ENCODE data around the gene DACT2.

The DACT2 gene

GRCh38 chr6:168333989-168334388 lies 14.4 kb upstream of the DACT2 start:
- H3K27me3 ChIP-seq (replicated peaks; ENCODE audit: control insufficient read depth, insufficient read depth, low read length) = peaks cover 21% of the 10 kb centered on the region
- H3K4me3 ChIP-seq (ENCODE audit: low read length) = no peak overlapping the region
- H3K4me1 ChIP-seq (ENCODE audit: control insufficient read depth, insufficient read depth, low read length) = no peaks in the 10 kb centered on the region
- no peaks in the 10 kb centered on the region for H3K36me3 ChIP-seq (ENCODE audit: control insufficient read depth, insufficient read depth, low read length, severe bottlenecking)
- H3K9me3 ChIP-seq (ENCODE audit: control insufficient read depth, low read length) = no peaks in the 10 kb centered on the region
- no peak for DNase-seq (ENCODE audit: low read depth)
- H3K9ac ChIP-seq (ENCODE audit: low read length) = no peak overlapping the region

- Histone ChIP-seq H3K36me3 (ENCODE audit: control insufficient read depth, insufficient read depth, low read length, severe bottlenecking) (no peaks in the 10 kb centered on the region), H3K9me3 (ENCODE audit: control insufficient read depth, low read length) (no peaks in the 10 kb centered on the region), H3K4me1 (ENCODE audit: control insufficient read depth, insufficient read depth, low read length) (no peaks in the 10 kb centered on the region), H3K27me3 (replicated peaks; ENCODE audit: control insufficient read depth, insufficient read depth, low read length) (peaks cover 18% of the 10 kb centered on the region), H3K9ac (ENCODE audit: low read length) (no peak overlapping the region), H3K4me3 (ENCODE audit: low read length) (no peak overlapping the region)
- DNase-seq (ENCODE audit: low read depth) = no peak
Observed at GRCh38 chr6:168333491-168333890, 13.9 kb upstream of the DACT2 start.

GRCh38 chr6:168333039-168333438 lies 13.5 kb upstream of the DACT2 start:
- Histone ChIP-seq H3K27me3 (replicated peaks; ENCODE audit: control insufficient read depth, insufficient read depth, low read length) (peaks cover 18% of the 10 kb centered on the region), H3K36me3 (ENCODE audit: control insufficient read depth, insufficient read depth, low read length, severe bottlenecking) (no peaks in the 10 kb centered on the region)
- no peak for DNase-seq (ENCODE audit: low read depth)

GRCh38 chr6:168332020-168332419 lies 12.4 kb upstream of the DACT2 start:
- H3K4me3 ChIP-seq (ENCODE audit: low read length) = no peak overlapping the region
- DNase-seq (ENCODE audit: low read depth) = no peak
- H3K36me3 ChIP-seq (ENCODE audit: control insufficient read depth, insufficient read depth, low read length, severe bottlenecking) = no peaks in the 10 kb centered on the region
- H3K9ac ChIP-seq (ENCODE audit: low read length) = no peak overlapping the region
- peaks cover 18% of the 10 kb centered on the region for H3K27me3 ChIP-seq (replicated peaks; ENCODE audit: control insufficient read depth, insufficient read depth, low read length)
- H3K4me1 ChIP-seq (ENCODE audit: control insufficient read depth, insufficient read depth, low read length) = no peaks in the 10 kb centered on the region
- no peaks in the 10 kb centered on the region for H3K9me3 ChIP-seq (ENCODE audit: control insufficient read depth, low read length)

More at GRCh38 chr6:168333039-168333438, 13.5 kb upstream of the DACT2 start:
- Histone ChIP-seq H3K9ac (ENCODE audit: low read length) (no peak overlapping the region), H3K4me3 (ENCODE audit: low read length) (no peak overlapping the region), H3K4me1 (ENCODE audit: control insufficient read depth, insufficient read depth, low read length) (no peaks in the 10 kb centered on the region), H3K9me3 (ENCODE audit: control insufficient read depth, low read length) (no peaks in the 10 kb centered on the region)

- no peak for DNase-seq (ENCODE audit: low read depth)
- Histone ChIP-seq H3K9me3 (ENCODE audit: control insufficient read depth, low read length) (no peaks in the 10 kb centered on the region), H3K36me3 (ENCODE audit: control insufficient read depth, insufficient read depth, low read length, severe bottlenecking) (no peaks in the 10 kb centered on the region), H3K27me3 (replicated peaks; ENCODE audit: control insufficient read depth, insufficient read depth, low read length) (peaks cover 18% of the 10 kb centered on the region), H3K4me1 (ENCODE audit: control insufficient read depth, insufficient read depth, low read length) (peaks cover 6% of the 10 kb centered on the region), H3K4me3 (ENCODE audit: low read length) (no peak overlapping the region), H3K9ac (ENCODE audit: low read length) (no peak overlapping the region)
Observed at GRCh38 chr6:168331058-168331457, 11.5 kb upstream of the DACT2 start.

- Histone ChIP-seq H3K27me3 (replicated peaks; ENCODE audit: control insufficient read depth, insufficient read depth, low read length) (peaks cover 17% of the 10 kb centered on the region), H3K9ac (ENCODE audit: low read length) (no peak overlapping the region), H3K4me1 (ENCODE audit: control insufficient read depth, insufficient read depth, low read length) (peaks cover 6% of the 10 kb centered on the region), H3K36me3 (ENCODE audit: control insufficient read depth, insufficient read depth, low read length, severe bottlenecking) (no peaks in the 10 kb centered on the region), H3K9me3 (ENCODE audit: control insufficient read depth, low read length) (no peaks in the 10 kb centered on the region), H3K4me3 (ENCODE audit: low read length) (no peak overlapping the region)
- DNase-seq (ENCODE audit: low read depth) = no peak
Observed at GRCh38 chr6:168330403-168330802, 10.8 kb upstream of the DACT2 start.

GRCh38 chr6:168328086-168328485 lies 8.5 kb upstream of the DACT2 start:
- no peak overlapping the region for H3K4me3 ChIP-seq (ENCODE audit: low read length)
- peaks cover 3% of the 10 kb centered on the region for H3K9me3 ChIP-seq (ENCODE audit: control insufficient read depth, low read length)
- H3K4me1 ChIP-seq (ENCODE audit: control insufficient read depth, insufficient read depth, low read length) = peaks cover 6% of the 10 kb centered on the region
- no peaks in the 10 kb centered on the region for H3K36me3 ChIP-seq (ENCODE audit: control insufficient read depth, insufficient read depth, low read length, severe bottlenecking)
- peaks cover 12% of the 10 kb centered on the region for H3K27me3 ChIP-seq (replicated peaks; ENCODE audit: control insufficient read depth, insufficient read depth, low read length)
- DNase-seq (ENCODE audit: low read depth) = no peak
- H3K9ac ChIP-seq (ENCODE audit: low read length) = no peak overlapping the region

- Histone ChIP-seq H3K27me3 (replicated peaks; ENCODE audit: control insufficient read depth, insufficient read depth, low read length) (peaks cover 20% of the 10 kb centered on the region), H3K9ac (ENCODE audit: low read length) (no peak overlapping the region), H3K9me3 (ENCODE audit: control insufficient read depth, low read length) (peaks cover 5% of the 10 kb centered on the region), H3K4me1 (ENCODE audit: control insufficient read depth, insufficient read depth, low read length) (peaks cover 6% of the 10 kb centered on the region), H3K4me3 (ENCODE audit: low read length) (no peak overlapping the region), H3K36me3 (ENCODE audit: control insufficient read depth, insufficient read depth, low read length, severe bottlenecking) (no peaks in the 10 kb centered on the region)
- no peak for DNase-seq (ENCODE audit: low read depth)
Observed at GRCh38 chr6:168326294-168327261, 7.0 kb upstream of the DACT2 start.

GRCh38 chr6:168322966-168323365 lies 3.4 kb upstream of the DACT2 start:
- no peak for DNase-seq (ENCODE audit: low read depth)
- no peaks in the 10 kb centered on the region for H3K36me3 ChIP-seq (ENCODE audit: control insufficient read depth, insufficient read depth, low read length, severe bottlenecking)
- peaks cover 43% of the 10 kb centered on the region for H3K27me3 ChIP-seq (replicated peaks; ENCODE audit: control insufficient read depth, insufficient read depth, low read length)
- H3K4me1 ChIP-seq (ENCODE audit: control insufficient read depth, insufficient read depth, low read length) = peaks cover 6% of the 10 kb centered on the region
- no peak overlapping the region for H3K4me3 ChIP-seq (ENCODE audit: low read length)
- H3K9ac ChIP-seq (ENCODE audit: low read length) = no peak overlapping the region
- peaks cover 18% of the 10 kb centered on the region for H3K9me3 ChIP-seq (ENCODE audit: control insufficient read depth, low read length)

- H3K9me3 ChIP-seq (ENCODE audit: control insufficient read depth, low read length) = peaks cover 18% of the 10 kb centered on the region
- H3K27me3 ChIP-seq (replicated peaks; ENCODE audit: control insufficient read depth, insufficient read depth, low read length) = peaks cover 43% of the 10 kb centered on the region
- no peak overlapping the region for H3K4me3 ChIP-seq (ENCODE audit: low read length)
- DNase-seq (ENCODE audit: low read depth) = no peak
- no peaks in the 10 kb centered on the region for H3K4me1 ChIP-seq (ENCODE audit: control insufficient read depth, insufficient read depth, low read length)
- no peaks in the 10 kb centered on the region for H3K36me3 ChIP-seq (ENCODE audit: control insufficient read depth, insufficient read depth, low read length, severe bottlenecking)
- H3K9ac ChIP-seq (ENCODE audit: low read length) = no peak overlapping the region
Observed at GRCh38 chr6:168320634-168321033, 1.1 kb upstream of the DACT2 start.

GRCh38 chr6:168318579-168319278 lies 848 bp downstream of the DACT2 start:
- Histone ChIP-seq H3K27me3 (replicated peaks; ENCODE audit: control insufficient read depth, insufficient read depth, low read length) (peaks cover 38% of the 10 kb centered on the region), H3K9ac (ENCODE audit: low read length) (no peak overlapping the region), H3K4me1 (ENCODE audit: control insufficient read depth, insufficient read depth, low read length) (no peaks in the 10 kb centered on the region), H3K36me3 (ENCODE audit: control insufficient read depth, insufficient read depth, low read length, severe bottlenecking) (no peaks in the 10 kb centered on the region), H3K4me3 (ENCODE audit: low read length) (no peak overlapping the region), H3K9me3 (ENCODE audit: control insufficient read depth, low read length) (peaks cover 15% of the 10 kb centered on the region)
- no peak for DNase-seq (ENCODE audit: low read depth)

Data from adipocyte (in vitro differentiated cells).